Body of pancreas (tissue), 4 donors: ENCODE measurements around the gene CDH2.

Experiments used
- POLR2A ChIP-seq, 3 donors: fragments of 450-650 bp; IDR thresholded peaks; one replicate each; pipeline ENCODE4 v1.6.1; 2016; ENCODE audit warnings: antibody characterized with exemption in 3 of 3, mild to moderate bottlenecking in 2 of 3
- TF ChIP-seq, protein P1 (sequence below), 7 experiments: fragments of 450-650 bp in 4 of 7; fragments of 200-600 bp in 3 of 7; sonication (generic) in 3 of 7; IDR thresholded peaks; one replicate each; pipeline ENCODE4 v1.5.1; 2016 to 2019; ENCODE audit warnings: antibody characterized with exemption in 7 of 7

DNA sequence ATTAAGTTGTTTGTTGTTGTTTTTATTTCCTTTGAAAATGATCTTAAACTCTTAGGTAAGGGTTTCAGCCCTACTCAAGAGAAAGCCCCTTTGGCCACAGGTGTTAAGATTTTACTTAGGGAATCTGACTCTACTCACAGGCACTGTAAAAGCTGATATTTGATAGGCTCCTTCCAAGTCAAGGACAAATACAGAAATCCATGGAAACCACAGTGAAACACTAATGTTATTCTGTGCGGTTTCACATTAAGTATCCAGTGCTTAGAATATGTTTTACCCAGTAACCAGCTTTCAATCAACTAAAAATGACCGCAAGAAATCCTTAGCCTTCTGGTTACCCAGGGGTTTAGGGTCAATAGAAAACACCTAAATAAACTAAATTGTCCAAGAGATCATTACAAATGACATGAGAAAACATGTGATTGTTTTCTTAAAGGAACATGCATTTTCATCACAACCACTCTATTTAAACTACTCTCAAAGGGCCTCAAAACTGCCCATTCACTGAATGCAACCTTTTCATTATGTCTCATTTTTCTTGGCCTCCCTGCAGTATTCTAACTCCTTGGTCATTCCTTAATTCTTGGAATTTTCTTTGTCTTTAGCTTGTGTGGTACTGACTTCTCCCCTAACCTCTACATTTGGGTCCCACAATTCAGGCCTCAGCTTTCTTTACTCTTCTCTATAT lies 56.0 kb downstream of the CDH2 start:
- TF ChIP-seq POLR2A (IDR thresholded peaks at IDR 0.05), result no peak
- TF ChIP-seq, protein P1, sequence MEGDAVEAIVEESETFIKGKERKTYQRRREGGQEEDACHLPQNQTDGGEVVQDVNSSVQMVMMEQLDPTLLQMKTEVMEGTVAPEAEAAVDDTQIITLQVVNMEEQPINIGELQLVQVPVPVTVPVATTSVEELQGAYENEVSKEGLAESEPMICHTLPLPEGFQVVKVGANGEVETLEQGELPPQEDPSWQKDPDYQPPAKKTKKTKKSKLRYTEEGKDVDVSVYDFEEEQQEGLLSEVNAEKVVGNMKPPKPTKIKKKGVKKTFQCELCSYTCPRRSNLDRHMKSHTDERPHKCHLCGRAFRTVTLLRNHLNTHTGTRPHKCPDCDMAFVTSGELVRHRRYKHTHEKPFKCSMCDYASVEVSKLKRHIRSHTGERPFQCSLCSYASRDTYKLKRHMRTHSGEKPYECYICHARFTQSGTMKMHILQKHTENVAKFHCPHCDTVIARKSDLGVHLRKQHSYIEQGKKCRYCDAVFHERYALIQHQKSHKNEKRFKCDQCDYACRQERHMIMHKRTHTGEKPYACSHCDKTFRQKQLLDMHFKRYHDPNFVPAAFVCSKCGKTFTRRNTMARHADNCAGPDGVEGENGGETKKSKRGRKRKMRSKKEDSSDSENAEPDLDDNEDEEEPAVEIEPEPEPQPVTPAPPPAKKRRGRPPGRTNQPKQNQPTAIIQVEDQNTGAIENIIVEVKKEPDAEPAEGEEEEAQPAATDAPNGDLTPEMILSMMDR (IDR thresholded peaks at IDR 0.05), result no peak
